ENCODE results near the gene HRH2.

The HRH2 gene

DNA sequence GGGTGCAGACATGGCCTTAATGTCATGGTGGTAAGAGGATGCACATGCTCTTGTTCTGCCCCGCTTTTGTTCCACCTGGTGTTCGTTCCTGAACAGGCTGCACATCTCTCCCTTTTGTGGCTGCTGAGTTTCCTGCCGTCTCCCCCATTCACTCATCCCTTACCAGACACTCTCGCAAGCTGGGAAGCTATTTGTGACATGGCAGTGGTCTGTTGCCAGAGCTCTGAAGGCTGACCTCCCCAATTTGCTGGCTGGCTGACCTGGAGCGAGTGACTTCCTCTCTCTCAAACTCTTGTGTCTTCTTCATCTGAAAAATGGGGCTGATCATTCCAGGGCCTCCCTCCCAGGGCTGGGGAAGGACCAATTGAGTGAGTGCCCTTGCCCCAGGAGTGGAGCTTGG, 35.9 kb downstream of the HRH2 start:
- DNase-seq = no peak

DNA sequence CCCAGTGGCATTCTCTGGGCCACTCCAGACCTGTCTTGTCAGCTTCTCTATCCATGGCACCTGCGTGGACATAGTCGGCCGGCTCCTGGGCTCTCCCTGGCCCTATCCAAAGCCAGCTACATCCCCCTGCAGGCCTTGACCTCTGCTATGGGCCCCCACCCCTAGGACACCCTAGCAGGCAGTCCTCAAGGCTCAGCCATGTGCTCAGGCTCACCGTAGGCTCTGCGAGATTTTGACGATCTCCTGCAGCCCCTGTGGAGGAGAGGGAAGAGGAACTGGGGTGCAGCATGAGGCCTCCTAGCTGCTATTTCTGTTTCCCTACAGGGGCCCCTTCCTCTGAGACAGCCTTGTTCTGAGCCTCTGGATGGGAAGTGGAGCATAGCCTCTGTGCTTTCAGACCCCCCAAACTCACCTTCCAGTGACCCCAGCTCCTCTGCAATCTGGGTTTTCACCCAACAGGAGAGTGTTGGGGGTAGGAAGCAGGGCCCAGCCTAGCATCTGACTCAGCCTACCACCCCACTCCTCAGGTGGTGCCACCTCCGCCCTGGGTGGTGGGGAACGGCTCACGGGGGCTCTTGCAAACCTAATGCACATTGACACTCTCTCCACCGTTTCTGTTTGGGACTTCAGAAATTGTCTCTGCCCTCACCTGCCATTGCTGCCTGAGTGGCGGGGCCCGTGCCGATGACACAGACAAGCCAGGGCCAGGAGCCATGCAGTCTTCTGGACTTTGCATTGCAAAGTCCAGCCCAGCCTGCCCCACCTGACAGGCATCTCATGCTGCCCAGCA, 36.7 kb downstream of the HRH2 start:
- peak; percentile 81 for DNase-seq

DNA sequence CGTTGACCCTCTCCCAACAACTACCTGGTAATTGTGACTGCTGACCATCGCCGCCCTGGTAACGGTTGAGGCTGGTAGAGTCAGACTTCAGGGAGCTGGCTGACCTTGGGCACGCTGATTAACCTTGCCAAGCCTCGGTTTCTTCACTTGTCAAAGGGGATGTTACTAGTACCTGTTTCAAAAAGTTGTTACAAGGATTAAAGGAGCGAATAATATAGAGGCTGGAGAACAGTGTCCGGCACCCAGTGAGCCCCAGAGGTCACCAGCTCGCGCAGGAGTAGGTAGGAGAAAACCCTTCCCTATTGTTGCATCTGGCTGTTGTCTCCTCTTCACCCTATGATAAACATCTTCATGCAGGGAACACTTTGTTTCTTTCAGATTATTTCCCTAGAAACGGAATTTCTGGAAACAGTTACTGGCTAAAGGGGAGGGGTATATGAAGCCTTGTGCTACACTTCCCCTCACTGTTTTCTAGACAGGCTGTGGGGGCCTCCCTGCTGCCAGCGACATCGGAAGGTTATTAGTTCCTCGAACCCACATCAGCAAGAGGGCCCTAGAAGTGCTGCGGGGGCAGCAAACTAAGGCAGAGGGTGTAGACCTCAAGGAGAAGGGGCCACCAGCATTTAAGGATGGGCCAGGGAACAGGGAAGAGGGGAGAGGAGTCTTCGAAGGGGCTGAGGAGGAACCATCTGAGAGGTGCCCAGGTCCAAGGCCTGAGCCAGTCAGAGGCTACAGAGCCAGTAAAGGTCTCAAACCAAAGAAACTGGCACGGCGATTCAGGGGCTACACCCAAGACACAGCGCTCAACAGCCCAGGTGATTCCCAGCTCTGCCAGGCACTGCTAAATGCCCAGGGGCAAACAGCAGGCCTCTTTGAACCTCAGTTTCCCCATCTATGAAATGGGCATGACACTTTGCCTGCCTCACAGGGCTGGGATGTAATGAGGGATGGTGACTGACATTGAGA, 37.6 kb downstream of the HRH2 start:
- DNase-seq = no peak

DNA sequence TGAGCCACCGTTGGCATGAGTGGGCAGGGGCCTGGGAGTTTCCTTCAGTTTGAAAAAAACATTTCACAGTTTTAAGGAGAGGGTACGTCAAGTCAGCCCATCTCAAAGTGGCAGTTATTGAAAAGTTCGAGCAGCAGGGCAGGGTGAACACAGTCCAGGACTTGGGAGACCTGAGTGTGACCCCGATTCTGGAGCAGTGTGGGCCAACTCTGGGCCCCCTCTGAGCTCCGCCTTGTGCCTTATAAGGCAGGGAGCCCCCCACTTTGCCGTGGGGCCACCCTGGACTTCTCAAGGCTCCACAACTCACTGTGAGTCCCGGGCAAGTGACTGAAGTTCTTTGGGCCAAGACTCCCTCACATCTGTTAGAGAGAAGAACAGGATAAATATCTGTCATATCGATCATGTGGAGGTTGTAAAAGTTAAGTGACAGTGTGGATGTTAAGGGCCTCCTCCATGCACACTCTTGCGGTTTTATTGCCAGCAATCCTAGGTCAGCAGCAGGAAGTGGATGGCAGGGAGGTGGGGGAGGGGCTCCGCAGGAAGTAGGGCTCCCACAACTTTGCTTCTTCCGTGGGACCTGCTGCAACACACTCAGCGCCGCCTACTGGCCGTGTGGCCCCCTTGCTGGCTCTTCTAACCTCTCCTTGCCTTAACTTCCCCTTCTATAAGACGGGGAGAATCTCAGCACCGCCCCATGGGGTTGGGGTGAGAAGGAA, 38.4 kb downstream of the HRH2 start:
- peak; percentile 89 for DNase-seq

DNA sequence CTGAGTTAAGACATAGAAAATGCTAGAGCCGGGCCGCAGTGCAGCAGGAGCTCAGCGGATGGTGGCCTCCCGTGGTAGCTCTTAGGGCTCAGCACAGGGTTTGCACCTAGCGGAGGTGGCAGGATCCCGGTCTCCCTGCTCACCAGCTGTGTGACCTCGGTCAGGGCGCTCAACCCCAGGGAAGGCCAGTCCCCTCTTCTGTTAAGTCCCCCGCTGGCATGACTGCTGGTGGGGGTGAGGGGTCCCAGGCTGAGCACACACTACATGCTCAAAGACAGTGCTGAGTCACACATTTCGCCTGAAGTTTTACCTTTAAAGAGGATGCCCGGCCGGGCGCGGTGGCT, 39.0 kb downstream of the HRH2 start:
- no peak for DNase-seq

DNA sequence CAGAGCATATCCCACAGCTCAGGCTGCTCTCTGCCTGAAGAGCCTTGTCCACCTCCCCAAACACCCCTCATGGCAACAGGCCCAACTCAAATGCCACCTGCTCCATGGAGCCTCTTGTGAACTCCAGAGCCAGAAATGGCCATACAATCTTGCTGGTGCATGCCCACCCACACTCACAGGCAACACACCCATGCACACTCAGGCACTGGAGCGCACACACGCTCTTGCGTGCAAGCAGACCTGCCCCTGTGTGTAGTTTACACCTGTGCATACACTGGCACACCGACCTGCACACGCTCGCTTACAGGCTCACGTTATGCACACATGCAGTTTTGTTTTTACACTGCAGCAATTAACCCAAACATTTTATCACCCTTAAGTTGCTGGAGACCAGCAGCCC, 40.0 kb downstream of the HRH2 start:
- DNase-seq = no peak

DNA sequence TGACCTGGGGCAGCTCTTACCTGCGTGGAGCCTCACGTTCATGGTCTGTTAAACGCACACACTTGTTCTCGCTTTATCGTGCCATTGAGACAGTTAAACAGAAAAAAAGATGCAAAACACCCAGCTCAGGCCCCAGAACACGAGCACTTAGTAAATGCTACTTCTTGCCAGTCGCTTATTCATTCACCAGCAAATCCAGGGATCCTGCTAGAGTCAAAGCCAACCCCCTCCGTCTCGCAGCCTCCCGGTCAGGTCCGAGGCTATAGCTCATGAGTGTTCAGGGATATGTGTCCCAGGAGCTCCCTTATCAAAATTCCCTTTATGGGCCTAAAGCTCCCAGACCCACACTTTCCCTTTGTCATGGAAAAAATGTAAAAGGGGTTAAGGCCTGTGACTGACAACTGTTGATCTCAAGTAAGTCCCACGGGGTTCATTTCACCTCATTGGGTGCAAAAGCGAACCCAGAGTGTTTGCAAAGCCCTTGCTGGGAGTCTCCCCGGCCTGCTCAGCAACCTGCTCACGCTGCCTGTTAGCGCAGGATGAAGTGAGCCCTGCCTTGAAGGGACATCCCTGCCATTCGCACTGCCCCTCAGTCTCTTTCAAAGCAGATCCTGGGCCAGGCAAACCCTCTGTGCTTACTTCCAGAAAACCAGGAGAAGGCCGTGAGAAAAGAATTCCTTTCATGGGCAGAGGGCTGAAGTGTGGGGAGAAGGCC, 40.7 kb downstream of the HRH2 start:
- no peak for DNase-seq

DNA sequence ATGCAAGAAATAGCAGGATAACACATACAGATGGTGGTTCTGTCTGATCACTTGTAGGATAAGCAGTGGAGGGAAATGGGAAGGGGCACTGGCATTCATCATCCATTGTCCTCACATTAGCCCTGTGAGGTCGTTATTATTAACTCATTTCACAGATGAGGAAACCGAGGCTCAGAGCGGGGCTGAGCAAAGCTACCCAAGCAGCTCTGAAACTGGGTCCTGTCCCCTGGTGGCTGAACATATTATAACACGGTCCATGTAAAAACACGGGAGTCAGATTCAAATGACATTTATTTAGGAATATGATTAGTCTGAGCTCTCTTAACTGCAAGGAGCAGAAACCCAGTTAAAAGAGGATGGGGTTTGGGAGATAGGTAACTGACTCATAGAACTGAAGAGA, 43.1 kb downstream of the HRH2 start:
- no peak for DNase-seq

DNA sequence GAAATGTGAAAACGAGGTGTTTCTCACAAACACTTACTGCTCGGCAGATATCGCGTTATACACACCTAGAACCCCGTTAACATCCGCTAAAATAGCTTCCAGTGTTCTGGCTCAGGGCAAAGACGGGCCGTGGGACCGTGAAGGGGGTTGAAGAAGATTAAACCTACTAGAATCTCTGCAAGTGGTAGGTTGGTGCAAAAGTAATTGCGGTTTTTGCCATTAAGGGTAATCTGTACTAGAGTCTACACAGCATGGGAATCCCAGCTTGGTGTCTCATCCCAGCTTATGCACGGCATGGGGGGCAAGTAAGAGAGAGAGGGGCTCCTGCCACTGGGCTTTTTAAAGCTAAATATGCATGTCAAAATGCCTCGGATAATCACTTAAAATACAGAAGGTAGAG, 43.9 kb downstream of the HRH2 start:
- DNase-seq = no peak

DNA sequence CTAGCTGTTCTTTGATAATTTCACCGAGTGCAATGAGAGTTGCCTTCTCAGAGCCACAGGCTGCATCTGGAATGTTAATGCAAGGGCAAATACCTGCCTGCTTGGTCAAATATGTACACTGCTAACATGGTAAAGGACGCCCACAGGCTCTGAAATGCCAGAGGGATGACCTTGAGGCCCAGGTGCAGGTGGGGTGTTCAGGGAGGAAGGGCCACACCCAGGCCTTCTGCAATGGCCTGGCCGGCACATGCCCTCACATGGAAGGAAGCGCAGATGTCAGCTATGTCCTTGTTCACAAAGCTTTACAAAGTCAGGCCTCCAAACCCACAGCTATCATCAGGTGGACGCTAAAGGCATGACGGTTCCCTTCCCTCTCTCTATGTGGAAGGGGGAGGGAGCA, 48.6 kb downstream of the HRH2 start:
- no peak for DNase-seq

DNA sequence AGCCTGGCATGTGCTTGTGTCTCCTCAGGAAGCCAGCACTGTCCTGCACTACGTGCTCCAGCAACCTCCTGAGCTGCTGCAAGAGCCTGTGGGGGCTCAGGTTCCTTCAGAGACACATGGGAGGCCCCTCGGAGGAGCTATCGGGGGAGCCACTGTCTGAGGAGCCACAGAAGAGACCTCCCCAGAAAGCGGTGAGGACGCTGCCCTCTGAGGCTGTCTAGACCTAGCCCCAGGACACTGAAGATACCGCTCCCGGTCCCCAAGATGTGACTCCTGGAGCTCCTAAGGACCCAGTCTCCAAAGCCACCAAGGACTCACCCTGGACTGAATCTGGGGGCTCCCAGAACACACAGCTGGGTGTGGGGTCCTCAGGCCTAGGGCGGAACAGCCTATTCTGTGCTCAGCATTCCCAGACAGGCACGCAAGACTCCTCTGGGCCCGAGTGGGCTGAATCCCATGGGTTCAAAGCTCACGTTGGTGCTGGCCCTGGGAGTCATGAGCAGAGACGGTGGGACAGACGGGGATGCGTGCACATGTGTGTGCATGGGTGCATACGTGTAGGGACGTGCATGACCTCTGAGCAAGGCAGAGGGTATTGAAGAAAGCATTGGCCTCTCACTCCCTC, 50.0 kb downstream of the HRH2 start:
- no peak for DNase-seq

DNA sequence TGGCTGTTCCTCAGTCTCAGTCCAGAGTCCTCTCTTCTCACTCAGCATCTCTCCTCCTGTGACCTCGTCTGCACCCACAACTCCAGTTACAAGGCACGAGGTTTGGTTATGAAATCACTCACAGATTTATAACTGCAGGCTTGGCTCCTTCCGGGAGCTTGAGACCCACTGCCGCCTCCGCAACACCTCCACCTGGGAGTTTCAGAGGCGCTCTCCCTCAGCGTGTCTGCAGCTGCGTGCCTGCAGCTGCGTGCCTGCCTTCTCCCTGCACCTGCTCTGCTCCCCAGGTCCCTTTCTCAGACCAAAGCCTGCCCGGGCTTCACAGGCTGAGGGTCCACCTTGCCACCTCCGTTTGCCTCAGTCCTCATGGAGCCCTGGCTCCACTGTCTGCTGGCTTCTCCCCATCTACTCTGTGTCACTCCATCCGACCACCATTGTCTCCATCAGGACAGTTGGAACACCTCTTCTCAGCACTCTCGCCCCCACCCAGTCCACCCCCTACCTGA, 51.5 kb downstream of the HRH2 start:
- DNase-seq = no peak

DNA sequence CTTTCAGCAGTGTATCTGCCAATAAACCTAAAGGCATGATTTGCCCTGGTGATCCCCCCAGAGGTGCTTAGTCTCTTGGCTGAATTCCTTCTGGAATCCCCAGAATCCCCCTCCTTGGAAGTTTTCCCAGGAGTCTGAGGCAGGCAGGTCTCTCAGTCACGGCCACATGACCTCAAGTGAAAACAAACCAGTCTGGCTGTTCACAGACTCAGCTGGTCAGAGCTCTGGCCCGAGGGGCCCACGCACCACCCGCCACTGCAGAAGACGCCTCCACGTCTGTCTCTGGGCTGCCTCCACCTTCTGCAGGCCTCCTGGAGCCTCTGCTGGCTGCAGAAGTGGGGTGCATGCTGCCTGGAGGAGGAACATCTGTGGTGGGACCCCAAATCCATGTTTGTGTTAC, 52.5 kb downstream of the HRH2 start:
- no peak for DNase-seq

DNA sequence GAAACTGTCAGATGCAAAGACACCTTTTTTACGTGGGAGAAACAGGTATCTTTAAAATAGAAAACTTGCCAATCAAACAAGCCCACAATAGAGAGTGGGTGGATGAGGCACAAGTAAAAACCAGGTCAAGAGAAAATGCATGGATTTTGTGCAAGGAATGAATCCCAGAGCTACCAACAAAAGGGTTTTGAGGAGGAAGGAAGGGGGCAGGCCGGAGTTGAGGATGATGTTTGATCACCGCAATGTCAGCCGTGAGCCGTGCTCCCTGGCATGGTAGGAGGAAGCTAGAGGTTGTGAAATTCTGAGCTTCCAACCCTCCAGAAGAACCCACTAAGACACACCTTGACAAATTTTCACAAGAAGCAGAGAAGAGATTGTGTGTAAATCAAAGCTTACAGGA, 53.2 kb downstream of the HRH2 start:
- no peak for DNase-seq

DNA sequence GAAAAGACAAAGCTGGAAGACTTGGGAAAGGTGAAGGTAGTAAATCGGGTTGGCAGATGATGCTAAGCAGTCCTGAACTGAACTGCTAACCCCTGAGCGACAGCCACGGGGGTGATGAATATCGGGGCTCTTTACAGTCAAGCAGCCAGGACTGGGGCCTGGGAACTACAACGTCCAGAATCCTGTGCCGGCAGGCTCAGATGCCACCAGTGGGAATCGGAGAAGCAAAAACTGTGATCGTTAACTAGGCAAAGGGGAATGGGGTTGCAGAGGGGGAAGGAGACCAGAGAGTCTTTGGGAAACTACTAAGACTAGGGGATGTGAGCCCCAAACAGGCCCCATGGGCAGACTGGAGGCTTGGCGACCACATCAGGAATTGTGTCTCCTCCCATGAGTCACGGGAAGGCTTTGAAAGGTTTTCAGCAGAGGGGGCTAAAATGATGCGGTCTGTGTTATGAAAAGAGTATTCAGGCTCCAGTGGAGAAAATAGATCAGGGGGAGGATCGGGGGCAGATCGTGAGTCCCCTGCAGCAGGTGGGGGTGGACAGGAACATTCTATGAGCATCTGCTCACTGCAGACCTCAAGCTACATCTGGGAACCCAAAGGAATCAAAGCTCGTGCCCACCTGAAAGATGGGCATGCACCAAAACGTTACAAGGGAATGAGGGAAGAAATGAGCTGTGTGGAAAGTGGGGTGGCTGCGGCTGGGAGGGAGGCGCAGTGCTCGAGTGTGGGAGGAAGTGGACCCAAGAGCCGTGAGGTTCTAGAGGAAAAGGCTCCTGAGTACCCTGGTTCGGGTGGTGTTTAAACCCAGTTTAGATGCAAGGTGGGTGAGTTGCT, 53.8 kb downstream of the HRH2 start:
- no peak for DNase-seq

DNA sequence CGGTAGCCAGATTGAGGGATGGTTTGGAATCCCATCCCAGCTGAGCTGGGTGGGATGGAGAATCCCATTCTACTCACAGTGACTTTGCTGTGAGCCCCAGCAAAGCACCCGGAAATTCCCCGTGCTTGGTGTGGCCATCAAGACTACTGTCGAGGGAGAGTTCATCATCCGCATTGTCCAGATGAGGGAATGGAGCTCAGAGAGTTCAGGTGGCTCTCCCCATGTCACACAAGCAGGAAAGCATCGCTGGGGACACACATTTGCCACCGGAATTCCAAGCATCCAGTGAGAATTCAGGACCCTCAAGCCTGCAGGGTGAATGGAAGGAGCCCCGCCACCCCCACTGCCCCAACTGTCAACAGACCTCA, 54.4 kb downstream of the HRH2 start:
- DNase-seq = no peak

DNA sequence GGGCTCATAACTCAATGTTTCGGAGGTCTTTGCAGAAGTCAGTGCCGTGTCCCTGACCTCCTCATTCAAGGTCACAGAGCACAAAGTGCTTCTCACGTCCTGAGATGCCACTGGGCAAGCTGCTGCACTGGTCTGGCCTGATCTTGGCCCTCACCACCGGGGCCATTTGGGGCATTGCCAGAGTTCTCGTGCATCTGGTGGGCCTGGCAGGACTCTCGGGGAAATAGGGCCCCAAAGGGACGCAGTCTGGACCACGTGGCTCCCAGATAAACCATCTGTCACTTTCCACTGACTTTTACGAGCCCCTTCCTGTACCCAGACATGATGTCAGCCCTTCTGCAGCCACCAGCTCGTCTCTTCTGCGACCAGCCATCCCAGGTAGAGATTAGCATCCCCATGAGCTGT, 54.8 kb downstream of the HRH2 start:
- no peak for DNase-seq

DNA sequence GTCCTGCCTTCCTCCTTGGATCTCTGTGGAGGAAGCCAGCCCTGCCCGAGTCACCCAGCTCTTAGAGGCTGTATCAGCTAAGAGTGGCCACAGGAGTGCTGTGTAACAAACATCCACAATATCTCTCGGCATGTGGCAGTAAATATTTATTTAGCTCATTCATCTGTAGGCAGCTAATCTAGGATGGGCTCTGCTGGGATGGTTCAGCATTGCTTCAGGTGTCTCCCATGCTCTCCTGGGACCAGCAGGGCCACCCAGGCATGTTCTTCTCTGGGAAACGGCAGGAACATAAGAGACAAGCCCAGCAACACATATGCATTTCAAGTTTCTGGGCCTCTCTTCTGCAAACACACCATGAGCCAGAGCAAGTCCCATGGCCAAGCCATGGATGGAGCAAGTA, 56.1 kb downstream of the HRH2 start:
- no peak for DNase-seq

DNA sequence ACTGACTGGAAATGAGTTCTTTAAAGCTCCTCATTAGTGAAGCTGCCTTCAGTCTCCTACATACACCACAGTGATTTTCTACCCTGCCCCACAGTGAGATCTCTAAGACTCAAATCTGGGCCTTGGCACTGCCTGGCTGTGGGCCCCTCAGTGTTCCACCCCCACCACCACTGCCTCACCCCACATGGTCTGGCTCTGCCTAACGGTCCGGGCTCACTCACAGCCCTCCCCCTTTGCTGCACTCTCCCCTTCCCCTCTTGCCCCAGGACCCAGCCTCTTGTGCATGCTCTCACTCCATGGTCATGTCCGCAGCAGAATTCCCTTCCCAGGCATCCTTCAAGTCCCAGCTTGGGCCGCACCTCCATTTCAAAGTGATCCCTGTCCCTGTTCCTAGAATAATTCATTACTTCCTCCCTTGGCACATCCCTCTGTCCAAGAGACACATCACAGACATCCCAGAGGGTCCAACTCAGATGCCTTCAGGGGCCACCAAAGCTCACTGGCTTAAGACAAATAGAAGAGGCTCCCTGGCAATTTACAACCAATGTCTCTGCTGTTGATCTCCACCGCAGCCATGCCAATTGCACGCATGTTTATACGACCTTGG, 56.7 kb downstream of the HRH2 start:
- no peak for DNase-seq

DNA sequence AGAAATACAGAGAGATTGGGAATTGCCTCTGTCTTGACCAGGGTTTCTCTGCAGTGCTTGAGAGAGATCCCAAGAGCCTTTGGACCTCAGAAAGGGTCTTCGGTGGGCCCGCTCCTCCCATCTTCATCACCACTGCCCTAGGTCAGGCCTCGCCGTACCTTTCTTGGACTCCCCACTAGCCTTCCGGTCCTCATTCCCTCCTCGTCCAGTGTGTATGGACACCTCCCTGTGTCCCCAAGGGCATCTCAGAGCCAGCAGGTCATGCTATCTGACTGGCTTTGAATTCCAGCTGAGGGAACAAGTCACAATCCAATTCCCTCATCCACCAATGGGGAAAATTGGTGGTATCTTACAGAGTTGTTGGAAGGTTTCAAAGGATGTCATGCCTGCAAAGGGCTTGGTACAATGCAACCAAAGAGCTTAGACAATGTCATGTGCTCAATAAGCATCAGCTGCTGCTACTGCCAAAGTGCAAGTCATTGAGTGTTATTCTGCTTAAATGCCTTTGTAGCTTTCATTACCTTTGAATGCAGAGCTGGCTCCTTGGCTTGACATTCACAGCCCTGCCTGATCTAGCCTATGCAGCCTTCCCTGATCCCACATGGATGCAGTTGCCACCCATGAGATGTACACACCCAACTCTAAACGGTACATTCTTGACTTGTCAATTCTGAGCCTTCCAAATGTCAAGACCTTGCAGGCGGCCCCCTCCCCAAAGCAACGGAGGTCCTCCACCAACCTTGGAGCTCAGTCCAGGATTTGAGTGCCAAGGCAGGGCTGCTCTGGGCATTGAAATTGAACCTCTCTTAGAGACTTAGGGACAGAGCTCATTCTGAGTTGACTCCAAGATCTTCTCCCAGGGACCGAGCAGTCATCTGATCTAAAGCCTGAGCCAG, 58.0 kb downstream of the HRH2 start:
- no peak for DNase-seq

All from SIG-M5 (cell line).